ENCODE data around the gene HDDC3. TPM values are rescaled to one million over a fixed set of nuclear protein-coding genes. Genes with fewer than 3 reads are reported as not detected.
A peak's percentile ranks its signal among the peaks of the same experiment; 100 is the strongest.

HDDC3 gene
- total RNA-seq, 1 experiment from 2014 or later: 21.6 TPM

DNA sequence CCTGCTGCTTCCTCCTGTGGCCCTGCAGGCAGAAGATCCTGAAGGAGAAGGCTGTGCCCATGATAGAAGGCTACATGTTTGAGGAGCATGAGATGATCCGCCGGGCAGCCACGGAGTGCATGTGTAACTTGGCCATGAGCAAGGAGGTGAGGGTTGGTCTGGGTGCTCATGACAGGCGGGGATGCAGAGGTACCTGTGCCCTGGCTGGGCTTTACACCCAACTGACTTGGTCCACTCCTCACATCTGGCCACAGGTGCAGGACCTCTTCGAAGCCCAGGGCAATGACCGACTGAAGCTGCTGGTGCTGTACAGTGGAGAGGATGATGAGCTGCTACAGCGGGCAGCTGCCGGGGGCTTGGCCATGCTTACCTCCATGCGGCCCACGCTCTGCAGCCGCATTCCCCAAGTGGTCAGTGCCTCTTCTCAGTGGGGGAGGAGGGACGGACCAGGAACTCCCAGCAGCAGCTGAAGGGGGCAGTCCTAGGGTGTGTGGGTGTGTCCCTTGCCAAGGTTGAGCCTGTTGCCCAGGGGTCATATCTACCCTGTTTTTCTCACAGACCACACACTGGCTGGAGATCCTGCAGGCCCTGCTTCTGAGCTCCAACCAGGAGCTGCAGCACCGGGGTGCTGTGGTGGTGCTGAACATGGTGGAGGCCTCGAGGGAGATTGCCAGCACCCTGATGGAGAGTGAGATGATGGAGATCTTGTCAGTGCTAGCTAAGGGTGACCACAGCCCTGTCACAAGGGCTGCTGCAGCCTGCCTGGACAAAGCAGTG, 20.7 kb upstream of the HDDC3 start:
- peak overlapping the region; percentile 87 for H3K27ac Mint-ChIP-seq (ENCODE audit: unreplicated experiment)
- H3K9me3 ChIP-seq: no peaks in the 10 kb centered on the region
- ChIA-PET POLR2A (interaction anchor here (2.1 kb wide), 1 partner anchor 18 kb away, joined by 24 read pairs; the partner anchor contains the start of gene UNC45A), CTCF (no interaction called here)
- H3K4me3 Mint-ChIP-seq (ENCODE audit: unreplicated experiment): peak overlapping the region; percentile 76
- no TSS peak for BruUV-seq (replicated peaks)
- H3K9me3 Mint-ChIP-seq (ENCODE audit: unreplicated experiment): no peaks in the 10 kb centered on the region
- TF ChIP-seq, protein P1, sequence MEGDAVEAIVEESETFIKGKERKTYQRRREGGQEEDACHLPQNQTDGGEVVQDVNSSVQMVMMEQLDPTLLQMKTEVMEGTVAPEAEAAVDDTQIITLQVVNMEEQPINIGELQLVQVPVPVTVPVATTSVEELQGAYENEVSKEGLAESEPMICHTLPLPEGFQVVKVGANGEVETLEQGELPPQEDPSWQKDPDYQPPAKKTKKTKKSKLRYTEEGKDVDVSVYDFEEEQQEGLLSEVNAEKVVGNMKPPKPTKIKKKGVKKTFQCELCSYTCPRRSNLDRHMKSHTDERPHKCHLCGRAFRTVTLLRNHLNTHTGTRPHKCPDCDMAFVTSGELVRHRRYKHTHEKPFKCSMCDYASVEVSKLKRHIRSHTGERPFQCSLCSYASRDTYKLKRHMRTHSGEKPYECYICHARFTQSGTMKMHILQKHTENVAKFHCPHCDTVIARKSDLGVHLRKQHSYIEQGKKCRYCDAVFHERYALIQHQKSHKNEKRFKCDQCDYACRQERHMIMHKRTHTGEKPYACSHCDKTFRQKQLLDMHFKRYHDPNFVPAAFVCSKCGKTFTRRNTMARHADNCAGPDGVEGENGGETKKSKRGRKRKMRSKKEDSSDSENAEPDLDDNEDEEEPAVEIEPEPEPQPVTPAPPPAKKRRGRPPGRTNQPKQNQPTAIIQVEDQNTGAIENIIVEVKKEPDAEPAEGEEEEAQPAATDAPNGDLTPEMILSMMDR (IDR thresholded peaks at IDR 0.05; ENCODE audit: insufficient read depth in 1 of 2, low read depth in 1 of 2, low read length in 1 of 2, severe bottlenecking in 1 of 2, unreplicated experiment in 1 of 2): no peak
- H3K36me3 ChIP-seq (ENCODE audit: control insufficient read depth, insufficient read depth, low read length): peaks cover 1% of the 10 kb centered on the region
- H3K4me3 ChIP-seq (ENCODE audit: low read depth, low read length): no peak overlapping the region
- H3K4me1 ChIP-seq: peaks cover 4% of the 10 kb centered on the region
- no peaks in the 10 kb centered on the region for H3K27me3 ChIP-seq (replicated peaks; ENCODE audit: control insufficient read depth, insufficient read depth, low read length)
- H3K27me3 Mint-ChIP-seq (ENCODE audit: insufficient read depth, unreplicated experiment): no peaks in the 10 kb centered on the region
- no peak for DNase-seq
- H3K4me1 Mint-ChIP-seq (ENCODE audit: low read depth, unreplicated experiment): peaks cover 9% of the 10 kb centered on the region
- intact Hi-C loops (cut with micrococcal nuclease; ENCODE audit: unreplicated experiment): no loop called here
- peaks cover 60% of the 10 kb centered on the region for H3K36me3 Mint-ChIP-seq (ENCODE audit: insufficient read depth, unreplicated experiment)

DNA sequence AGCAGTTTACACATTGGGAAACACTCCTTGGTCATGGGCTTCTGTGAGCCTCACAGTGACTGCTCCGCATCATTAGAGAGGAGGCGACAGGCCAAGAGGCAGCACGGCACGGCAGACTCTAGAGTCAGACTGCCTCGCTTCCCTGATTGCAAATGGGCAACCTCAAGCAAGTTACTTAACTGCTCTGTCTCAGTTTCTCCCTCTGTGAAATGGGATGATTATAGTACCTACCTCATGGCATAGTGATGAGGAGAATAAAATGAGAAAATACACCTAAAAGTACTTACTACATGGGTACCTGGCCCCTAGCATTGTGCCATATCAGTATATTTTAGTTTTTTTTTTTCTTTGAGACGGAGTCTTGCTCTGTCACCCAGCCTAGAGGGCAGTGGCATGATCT, 18.3 kb upstream of the HDDC3 start:
- Histone ChIP-seq H3K4me3 (ENCODE audit: low read depth, low read length) (no peak overlapping the region), H3K27me3 (replicated peaks; ENCODE audit: control insufficient read depth, insufficient read depth, low read length) (no peaks in the 10 kb centered on the region), H3K36me3 (ENCODE audit: control insufficient read depth, insufficient read depth, low read length) (peaks cover 1% of the 10 kb centered on the region), H3K4me1 (no peaks in the 10 kb centered on the region), H3K9me3 (no peaks in the 10 kb centered on the region)
- no TSS peak for BruUV-seq (replicated peaks)
- H3K4me1 Mint-ChIP-seq (ENCODE audit: low read depth, unreplicated experiment): peaks cover 9% of the 10 kb centered on the region
- no peaks in the 10 kb centered on the region for H3K9me3 Mint-ChIP-seq (ENCODE audit: unreplicated experiment)
- intact Hi-C loops (cut with micrococcal nuclease; ENCODE audit: unreplicated experiment): no loop called here
- no peak overlapping the region for H3K27ac Mint-ChIP-seq (ENCODE audit: unreplicated experiment)
- DNase-seq: no peak
- H3K4me3 Mint-ChIP-seq (ENCODE audit: unreplicated experiment): no peak overlapping the region
- peaks cover 55% of the 10 kb centered on the region for H3K36me3 Mint-ChIP-seq (ENCODE audit: insufficient read depth, unreplicated experiment)
- ChIA-PET CTCF (no interaction called here), POLR2A (no interaction called here)
- H3K27me3 Mint-ChIP-seq (ENCODE audit: insufficient read depth, unreplicated experiment): no peaks in the 10 kb centered on the region
- TF ChIP-seq, protein P1 (IDR thresholded peaks at IDR 0.05; ENCODE audit: insufficient read depth in 1 of 2, low read depth in 1 of 2, low read length in 1 of 2, severe bottlenecking in 1 of 2, unreplicated experiment in 1 of 2): no peak

DNA sequence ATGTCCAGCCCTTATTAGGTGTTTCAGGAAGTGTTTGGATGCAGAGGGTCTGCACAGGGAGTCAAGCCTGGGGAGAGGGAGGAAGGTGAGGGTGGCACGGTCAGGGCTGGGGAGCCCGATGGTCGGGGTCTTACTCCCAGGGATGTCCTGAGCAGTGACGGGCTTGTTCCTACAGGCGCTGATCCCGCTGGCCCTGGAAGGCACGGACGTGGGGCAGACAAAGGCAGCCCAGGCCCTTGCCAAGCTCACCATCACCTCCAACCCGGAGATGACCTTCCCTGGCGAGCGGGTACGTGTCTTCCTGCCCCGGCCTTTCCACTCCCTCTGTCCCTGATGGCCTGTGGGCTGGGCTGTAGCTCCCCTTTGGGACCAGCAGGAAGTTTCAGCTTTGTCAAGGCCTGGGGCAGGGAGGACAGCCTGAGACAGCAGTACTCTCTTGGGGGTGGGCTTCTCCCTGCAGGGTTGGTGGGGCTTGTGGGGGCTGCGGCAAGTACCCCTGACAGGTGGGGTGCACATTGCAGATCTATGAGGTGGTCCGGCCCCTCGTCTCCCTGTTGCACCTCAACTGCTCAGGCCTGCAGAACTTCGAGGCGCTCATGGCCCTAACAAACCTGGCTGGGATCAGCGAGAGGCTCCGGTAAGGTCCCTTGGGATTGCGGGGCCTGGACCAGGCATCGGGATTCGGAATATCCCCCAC, 17.8 kb upstream of the HDDC3 start:
- intact Hi-C loops (cut with micrococcal nuclease; ENCODE audit: unreplicated experiment): no loop called here
- Mint-ChIP-seq H3K36me3 (ENCODE audit: insufficient read depth, unreplicated experiment) (peaks cover 54% of the 10 kb centered on the region), H3K4me1 (ENCODE audit: low read depth, unreplicated experiment) (peaks cover 9% of the 10 kb centered on the region), H3K4me3 (ENCODE audit: unreplicated experiment) (no peak overlapping the region), H3K27ac (ENCODE audit: unreplicated experiment) (no peak overlapping the region), H3K27me3 (ENCODE audit: insufficient read depth, unreplicated experiment) (no peaks in the 10 kb centered on the region), H3K9me3 (ENCODE audit: unreplicated experiment) (no peaks in the 10 kb centered on the region)
- DNase-seq: no peak
- Histone ChIP-seq H3K27me3 (replicated peaks; ENCODE audit: control insufficient read depth, insufficient read depth, low read length) (no peaks in the 10 kb centered on the region), H3K4me3 (ENCODE audit: low read depth, low read length) (no peak overlapping the region), H3K9me3 (no peaks in the 10 kb centered on the region), H3K36me3 (ENCODE audit: control insufficient read depth, insufficient read depth, low read length) (peaks cover 1% of the 10 kb centered on the region), H3K4me1 (no peaks in the 10 kb centered on the region)
- ChIA-PET POLR2A (no interaction called here), CTCF (interaction anchor here (0.6 kb wide), 1 partner anchor 87 kb away, joined by 5 read pairs; no protein-coding TSS in a partner anchor)
- no TSS peak for BruUV-seq (replicated peaks)
- TF ChIP-seq, protein P1 (IDR thresholded peaks at IDR 0.05; ENCODE audit: insufficient read depth in 1 of 2, low read depth in 1 of 2, low read length in 1 of 2, severe bottlenecking in 1 of 2, unreplicated experiment in 1 of 2): no peak
